Measurements from ENCODE around the gene SERPING1.

The SERPING1 gene

DNA sequence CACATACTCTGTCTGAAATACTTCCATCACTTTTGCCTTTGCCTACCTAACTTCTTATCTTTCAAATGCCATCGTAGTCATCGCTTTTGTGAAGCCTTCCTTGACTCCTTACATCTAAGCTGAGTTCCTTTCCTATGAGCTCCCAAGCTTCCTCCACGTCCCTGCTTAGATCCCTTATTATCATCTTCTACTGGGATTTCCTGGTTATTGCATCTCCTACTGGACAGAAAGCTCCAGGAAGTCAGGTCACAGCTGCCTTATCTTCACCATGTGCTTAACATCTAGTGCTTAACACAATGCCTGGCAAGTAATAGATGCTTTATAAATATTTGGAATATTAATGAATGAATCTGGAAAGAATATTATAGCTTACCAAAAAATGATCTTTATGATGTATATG lies 46.3 kb downstream of the SERPING1 start:
- peaks cover 21% of the 10 kb centered on the region for H3K36me3 Mint-ChIP-seq (ENCODE audit: low read depth)
- H3K4me3 Mint-ChIP-seq: peak overlapping the region; percentile 8 to 76 (median 29)
- TF ChIP-seq CTCF (IDR thresholded peaks at IDR 0.05; ENCODE audit: unreplicated experiment in 3 of 3): no peak
- peaks cover 16% of the 10 kb centered on the region for H3K27me3 Mint-ChIP-seq (ENCODE audit: low read depth)
- H3K27ac Mint-ChIP-seq: peak overlapping the region; percentile 19 to 48 (median 45)
- H3K4me1 Mint-ChIP-seq: peaks cover 82% of the 10 kb centered on the region
- H3K9me3 Mint-ChIP-seq: no peaks in the 10 kb centered on the region

GRCh38 chr11:57644748-57645688 lies 47.5 kb downstream of the SERPING1 start:
- peaks cover 89% of the 10 kb centered on the region for H3K4me1 Mint-ChIP-seq
- H3K4me3 Mint-ChIP-seq: peak overlapping the region in 2 of 3 experiments; percentile 37 to 65
- peaks cover 12% of the 10 kb centered on the region for H3K27me3 Mint-ChIP-seq (ENCODE audit: low read depth)
- peaks cover 21% of the 10 kb centered on the region for H3K36me3 Mint-ChIP-seq (ENCODE audit: low read depth)
- H3K27ac Mint-ChIP-seq: peak overlapping the region; percentile 13 to 74 (median 69)
- peak; percentile 86 to 93 (median 87) for TF ChIP-seq CTCF (IDR thresholded peaks at IDR 0.05; ENCODE audit: unreplicated experiment in 3 of 3)
- H3K9me3 Mint-ChIP-seq: no peaks in the 10 kb centered on the region

GRCh38 chr11:57645689-57646085 lies 48.2 kb downstream of the SERPING1 start:
- Mint-ChIP-seq H3K9me3 (no peaks in the 10 kb centered on the region), H3K27me3 (ENCODE audit: low read depth) (peaks cover 12% of the 10 kb centered on the region), H3K36me3 (ENCODE audit: low read depth) (peaks cover 20% of the 10 kb centered on the region), H3K27ac (peak overlapping the region; percentile 13 to 69 (median 32)), H3K4me1 (peaks cover 89% of the 10 kb centered on the region), H3K4me3 (peak overlapping the region in 2 of 3 experiments; percentile 3 to 31)
- no peak for TF ChIP-seq CTCF (IDR thresholded peaks at IDR 0.05; ENCODE audit: unreplicated experiment in 3 of 3)

- Mint-ChIP-seq H3K4me3 (peak overlapping the region; percentile 81 to 84 (median 82)), H3K27me3 (ENCODE audit: low read depth) (peaks cover 12% of the 10 kb centered on the region), H3K27ac (peak overlapping the region; percentile 13 to 69 (median 32)), H3K36me3 (ENCODE audit: low read depth) (peaks cover 14% of the 10 kb centered on the region), H3K4me1 (peaks cover 89% of the 10 kb centered on the region), H3K9me3 (no peaks in the 10 kb centered on the region)
- no peak for TF ChIP-seq CTCF (IDR thresholded peaks at IDR 0.05; ENCODE audit: unreplicated experiment in 3 of 3)
These were observed 48.8 kb downstream of the SERPING1 start for GRCh38 chr11:57646194-57646798.

GRCh38 chr11:57646799-57647303 lies 49.4 kb downstream of the SERPING1 start:
- Mint-ChIP-seq H3K4me1 (peaks cover 85% of the 10 kb centered on the region), H3K27ac (peak overlapping the region; percentile 19 to 69 (median 27)), H3K4me3 (peak overlapping the region; percentile 81 to 84 (median 82)), H3K27me3 (ENCODE audit: low read depth) (peaks cover 12% of the 10 kb centered on the region), H3K36me3 (ENCODE audit: low read depth) (peaks cover 9% of the 10 kb centered on the region), H3K9me3 (no peaks in the 10 kb centered on the region)
- TF ChIP-seq CTCF (IDR thresholded peaks at IDR 0.05; ENCODE audit: unreplicated experiment in 3 of 3): no peak

All from nephron (organoid).